Muscle of leg (tissue), 11 donors: ENCODE data around the gene ZNF827. TPM values are rescaled to one million over a fixed set of nuclear protein-coding genes. Genes with fewer than 3 reads are reported as not detected.

Experiments used
- DNase-seq: peaks from one replicate; pipeline ENCODE4 v3.0.0; 2013
- H3K27ac ChIP-seq: one replicate; pipeline ENCODE4 v1.5.1; 2013; ENCODE audit warnings: mild to moderate bottlenecking, low read length, control low read depth
- H3K27me3 ChIP-seq: one replicate; pipeline ENCODE4 v1.6.1; 2013; ENCODE audit warnings: low read length; ENCODE audit not compliant: control insufficient read depth, insufficient read depth
- H3K36me3 ChIP-seq: one replicate; pipeline ENCODE4 v1.6.1; 2013; ENCODE audit warnings: low read length; ENCODE audit not compliant: control insufficient read depth, insufficient read depth
- H3K4me1 ChIP-seq: one replicate; pipeline ENCODE4 v1.6.1; 2013; ENCODE audit warnings: low read length; ENCODE audit not compliant: control insufficient read depth, insufficient read depth
- H3K4me3 ChIP-seq: one replicate; pipeline ENCODE4 v1.5.1; 2013; ENCODE audit warnings: low read length, control low read depth
- H3K9me3 ChIP-seq: replicated peaks from 2 replicates; pipeline ENCODE4 v1.6.1; 2013; ENCODE audit warnings: low read depth, low read length; ENCODE audit not compliant: control insufficient read depth
- WGBS: methylation state at CpG from one replicate; pipeline ENCODE4 v1.1.5; 2013; ENCODE audit warnings: missing lambda C conversion rate; ENCODE audit not compliant: insufficient coverage; 5-methylcytosine and 5-hydroxymethylcytosine counted together
- polyA plus RNA-seq, 8 donors: library from polyadenylated mRNA; unstranded; fragments of 120-200 nt; gene quantifications; one replicate each; pipeline versions ENCODE4 v1.2.1 to v1.2.3, GENCODE V29; 2013; ENCODE audit warnings: inconsistent platforms in 1 of 8, low replicate concordance in 1 of 8; ENCODE audit not compliant: insufficient read length in 8 of 8, insufficient read depth in 1 of 8
- total RNA-seq: library from RNA; stranded (reverse); fragments of 120-200 nt; gene quantifications from one replicate; pipeline ENCODE4 v1.2.4, GENCODE V29; 2013

Gene ZNF827
- total and polyA plus RNA-seq, 9 donors = 13.2 to 19.1 (median 16.2) TPM

- WGBS = no CpG with 5 or more reads among the region's 2 CpGs
Observed at GRCh38 chr4:145772347-145772746, 166.3 kb downstream of the ZNF827 start.

GRCh38 chr4:145770124-145770523 is 168.5 kb downstream of the ZNF827 start:
- no peak for DNase-seq
- Histone ChIP-seq H3K4me3 (no peak overlapping the region), H3K9me3 (peaks cover 2% of the 10 kb centered on the region), H3K4me1 (no peaks in the 10 kb centered on the region), H3K36me3 (peaks cover 33% of the 10 kb centered on the region), H3K27me3 (no peaks in the 10 kb centered on the region), H3K27ac (no peak overlapping the region)
- WGBS = no CpG with 5 or more reads among the region's 4 CpGs

More at GRCh38 chr4:145772347-145772746, 166.3 kb downstream of the ZNF827 start:
- H3K27ac ChIP-seq = no peak overlapping the region
- peaks cover 30% of the 10 kb centered on the region for H3K36me3 ChIP-seq
- H3K4me1 ChIP-seq = no peaks in the 10 kb centered on the region
- H3K27me3 ChIP-seq = no peaks in the 10 kb centered on the region
- DNase-seq = no peak
- H3K4me3 ChIP-seq = no peak overlapping the region
- peaks cover 2% of the 10 kb centered on the region for H3K9me3 ChIP-seq

GRCh38 chr4:145769450-145770037 is 169.1 kb downstream of the ZNF827 start:
- H3K9me3 ChIP-seq = peaks cover 2% of the 10 kb centered on the region
- no peak for DNase-seq
- no CpG with 5 or more reads among the region's 2 CpGs for WGBS
- no peak overlapping the region for H3K4me3 ChIP-seq
- no peak overlapping the region for H3K27ac ChIP-seq
- no peaks in the 10 kb centered on the region for H3K4me1 ChIP-seq
- H3K36me3 ChIP-seq = peaks cover 37% of the 10 kb centered on the region
- H3K27me3 ChIP-seq = no peaks in the 10 kb centered on the region

GRCh38 chr4:145766273-145766672 is 172.3 kb downstream of the ZNF827 start:
- WGBS = 60% methylated on average over 1 of the region's 5 CpGs
- Histone ChIP-seq H3K9me3 (peaks cover 2% of the 10 kb centered on the region), H3K4me3 (no peak overlapping the region), H3K27me3 (no peaks in the 10 kb centered on the region), H3K4me1 (no peaks in the 10 kb centered on the region), H3K36me3 (peaks cover 43% of the 10 kb centered on the region), H3K27ac (no peak overlapping the region)
- DNase-seq = no peak

- H3K27ac ChIP-seq = no peak overlapping the region
Observed at GRCh38 chr4:145763399-145763798, 175.2 kb downstream of the ZNF827 start.

GRCh38 chr4:145762719-145763118 is 175.9 kb downstream of the ZNF827 start:
- no peak for DNase-seq
- H3K4me3 ChIP-seq = no peak overlapping the region
- H3K4me1 ChIP-seq = no peaks in the 10 kb centered on the region
- peaks cover 2% of the 10 kb centered on the region for H3K9me3 ChIP-seq
- peaks cover 60% of the 10 kb centered on the region for H3K36me3 ChIP-seq
- WGBS = 90% methylated on average over 7 of the region's 8 CpGs
- no peaks in the 10 kb centered on the region for H3K27me3 ChIP-seq
- no peak overlapping the region for H3K27ac ChIP-seq

More at GRCh38 chr4:145763399-145763798, 175.2 kb downstream of the ZNF827 start:
- Histone ChIP-seq H3K27me3 (no peaks in the 10 kb centered on the region), H3K9me3 (peaks cover 2% of the 10 kb centered on the region), H3K36me3 (peaks cover 60% of the 10 kb centered on the region), H3K4me3 (no peak overlapping the region), H3K4me1 (no peaks in the 10 kb centered on the region)
- 88% methylated on average over 4 of the region's 4 CpGs for WGBS
- DNase-seq = no peak

- no peak for DNase-seq
- WGBS = 97% methylated on average over 48 of the region's 49 CpGs
- H3K4me3 ChIP-seq = no peak overlapping the region
- H3K9me3 ChIP-seq = no peaks in the 10 kb centered on the region
- H3K36me3 ChIP-seq = peaks cover 57% of the 10 kb centered on the region
- H3K27ac ChIP-seq = no peak overlapping the region
- H3K27me3 ChIP-seq = no peaks in the 10 kb centered on the region
- H3K4me1 ChIP-seq = no peaks in the 10 kb centered on the region
Observed at GRCh38 chr4:145760961-145761929, 177.4 kb downstream of the ZNF827 start.

- DNase-seq = no peak
- H3K4me1 ChIP-seq = no peaks in the 10 kb centered on the region
- no peaks in the 10 kb centered on the region for H3K27me3 ChIP-seq
- WGBS = no CpG with 5 or more reads among the region's 8 CpGs
- no peak overlapping the region for H3K4me3 ChIP-seq
- H3K36me3 ChIP-seq = peaks cover 48% of the 10 kb centered on the region
- no peak overlapping the region for H3K27ac ChIP-seq
- no peaks in the 10 kb centered on the region for H3K9me3 ChIP-seq
Observed at GRCh38 chr4:145760176-145760575, 178.4 kb downstream of the ZNF827 start.

GRCh38 chr4:145757188-145757587 is 181.4 kb downstream of the ZNF827 start:
- Histone ChIP-seq H3K27me3 (no peaks in the 10 kb centered on the region), H3K36me3 (peaks cover 21% of the 10 kb centered on the region), H3K4me1 (no peaks in the 10 kb centered on the region), H3K4me3 (no peak overlapping the region), H3K27ac (no peak overlapping the region), H3K9me3 (no peaks in the 10 kb centered on the region)
- no peak for DNase-seq
- no CpG with 5 or more reads among the region's 1 CpG for WGBS

- no peaks in the 10 kb centered on the region for H3K27me3 ChIP-seq
- DNase-seq = no peak
- H3K4me1 ChIP-seq = no peaks in the 10 kb centered on the region
- H3K27ac ChIP-seq = no peak overlapping the region
- peaks cover 17% of the 10 kb centered on the region for H3K36me3 ChIP-seq
- WGBS = no CpG with 5 or more reads among the region's 1 CpG
- no peak overlapping the region for H3K4me3 ChIP-seq
- no peaks in the 10 kb centered on the region for H3K9me3 ChIP-seq
Observed at GRCh38 chr4:145756244-145756643, 182.4 kb downstream of the ZNF827 start.
